Activated CD4-positive, alpha-beta T cell treated with anti-CD3 and anti-CD28 coated beads for 24 hours (primary cell): Measurements from ENCODE around the gene GFI1.
"Not testable (repeated sequence)": the region's sequence is repeated elsewhere in the genome, so short reads cannot be mapped to it uniquely, and the experiment has no call there.

Source experiments
- DNase-seq, 2 donors: peaks; one replicate each; pipeline ENCODE4 v3.0.0-alpha.2; 2020; ENCODE audit warnings: low read depth in 2 of 2

GFI1 gene

GRCh38 chr1:92465256-92465647 lies 21.5 kb downstream of the GFI1 start:
- no peak for DNase-seq

DNA sequence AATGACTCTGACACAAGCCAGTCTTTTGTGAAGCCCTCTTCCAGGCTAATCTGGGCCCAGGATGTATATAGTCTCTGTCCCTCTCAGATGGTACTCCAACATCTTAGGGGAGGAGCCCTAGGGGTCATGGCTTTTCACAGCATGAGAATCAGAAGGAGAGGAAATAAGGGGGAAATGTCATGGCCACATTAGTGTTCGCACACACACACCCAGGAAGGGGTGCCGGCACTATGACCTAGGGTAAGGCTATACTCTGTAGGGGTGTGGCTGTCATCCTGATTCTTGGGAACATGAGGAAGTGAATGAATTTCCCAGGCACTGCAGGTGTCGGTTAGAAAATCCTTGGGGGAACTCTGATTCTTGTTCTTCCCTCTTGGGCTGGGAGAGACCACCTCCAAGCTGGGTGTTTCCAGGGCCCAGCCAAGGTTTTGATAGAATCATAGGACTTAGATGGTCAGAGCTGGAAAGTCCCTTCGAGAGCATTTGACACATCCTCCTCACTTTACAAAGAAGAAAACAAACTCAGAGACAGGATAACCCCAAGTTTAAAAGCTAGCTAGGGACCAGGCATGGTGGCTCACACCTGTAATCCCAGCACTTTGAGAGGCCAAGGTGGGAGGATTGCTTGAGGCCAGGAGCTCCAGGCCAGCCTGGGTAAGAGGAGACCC lies 22.0 kb downstream of the GFI1 start:
- DNase-seq: no peak

GRCh38 chr1:92461364-92462097 lies 25.2 kb downstream of the GFI1 start:
- DNase-seq: no peak

GRCh38 chr1:92459871-92460320 lies 26.8 kb downstream of the GFI1 start:
- no peak for DNase-seq

GRCh38 chr1:92458146-92458545 lies 28.6 kb downstream of the GFI1 start:
- DNase-seq: no peak

- DNase-seq: no peak
These were observed 38.7 kb downstream of the GFI1 start for GRCh38 chr1:92447976-92448375.

DNA sequence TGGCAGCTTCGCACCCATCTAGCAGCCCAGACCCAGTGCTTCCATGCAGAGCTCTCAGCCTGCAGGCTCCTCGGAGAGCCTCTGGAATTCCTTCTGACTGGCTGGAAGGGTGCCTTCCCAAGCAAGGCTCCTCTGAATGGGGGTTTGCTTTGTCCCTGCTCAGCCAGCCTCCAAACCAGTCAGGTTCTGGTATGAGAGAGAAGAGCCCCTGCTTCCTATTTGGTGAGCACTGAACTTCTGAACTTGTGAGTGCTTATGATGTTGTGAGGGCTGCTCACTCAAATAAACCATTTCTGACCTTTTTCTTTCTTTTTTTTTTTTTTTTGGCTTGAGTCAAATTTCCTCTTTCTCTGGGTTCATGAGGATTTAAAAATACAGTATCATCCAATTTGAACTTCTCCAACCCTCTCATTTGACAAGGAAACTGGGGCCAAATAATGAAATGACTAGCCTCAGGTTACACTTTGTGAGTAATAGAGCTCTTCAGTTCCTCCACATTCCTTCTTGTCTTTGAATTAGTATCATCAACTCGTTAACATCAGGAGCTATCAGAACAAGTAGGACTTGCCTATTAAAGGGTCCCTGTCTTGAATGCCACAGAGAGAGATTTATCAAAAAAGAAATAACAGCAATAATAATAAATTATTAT lies 39.6 kb downstream of the GFI1 start:
- no peak for DNase-seq

DNA sequence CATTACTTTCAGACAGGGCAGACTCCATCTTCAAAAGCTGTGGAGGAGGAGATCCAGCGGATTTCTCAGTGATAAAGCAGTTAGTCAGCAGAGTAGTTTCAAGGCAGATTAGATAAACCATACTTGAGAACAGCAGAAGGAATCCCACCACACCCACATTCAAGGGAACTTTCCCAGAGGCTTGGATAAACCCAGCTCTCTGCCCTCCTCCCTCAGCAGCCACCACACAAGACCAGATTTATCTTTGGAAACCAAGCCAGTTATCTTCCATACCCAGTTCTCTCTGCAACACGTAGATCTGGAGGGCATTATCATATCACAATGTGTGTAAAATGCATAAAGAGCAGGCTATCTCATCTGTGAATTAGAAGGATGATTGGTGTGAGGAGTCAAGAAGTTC lies 40.2 kb downstream of the GFI1 start:
- no peak for DNase-seq

DNA sequence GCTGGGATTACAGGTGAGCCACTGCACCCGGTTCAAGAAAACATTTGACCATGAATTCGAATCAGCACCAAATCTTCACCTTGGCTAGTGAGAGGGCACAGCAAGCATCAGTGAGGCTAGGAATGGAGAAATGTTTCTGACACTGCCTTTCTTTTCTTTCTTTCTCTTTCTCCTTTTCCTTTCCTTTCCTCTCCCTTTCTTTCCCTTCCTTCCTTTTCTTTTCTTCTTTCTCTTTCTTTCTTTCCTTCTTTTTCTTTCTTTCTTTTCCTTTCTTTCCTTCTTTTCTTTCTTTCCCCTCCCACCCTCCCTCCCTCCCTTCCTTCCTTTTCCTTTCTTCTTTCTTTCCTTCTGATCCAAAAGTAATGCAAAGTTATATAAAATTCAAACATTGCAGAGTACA lies 40.9 kb downstream of the GFI1 start:
- no peak for DNase-seq

DNA sequence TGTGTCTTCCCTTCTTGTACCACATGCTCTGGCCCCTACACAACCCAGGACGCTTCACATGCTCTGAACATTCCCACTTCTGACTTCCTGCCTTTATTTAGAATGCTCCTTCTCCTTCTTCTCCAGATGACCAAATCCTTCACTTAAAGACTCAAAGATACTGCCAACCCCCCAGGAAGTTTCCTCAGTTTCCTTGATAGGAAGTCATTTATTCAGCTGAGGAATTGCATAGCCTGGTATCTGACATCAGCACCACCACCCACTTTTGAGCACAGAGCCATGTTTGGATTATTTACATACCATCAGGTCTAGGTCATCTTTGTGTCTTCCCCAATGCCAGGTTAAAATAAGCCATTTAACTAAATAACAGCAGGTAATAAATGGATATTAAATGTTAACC lies 42.4 kb downstream of the GFI1 start:
- no peak for DNase-seq

GRCh38 chr1:92443893-92444292 lies 42.8 kb downstream of the GFI1 start:
- DNase-seq: no peak

DNA sequence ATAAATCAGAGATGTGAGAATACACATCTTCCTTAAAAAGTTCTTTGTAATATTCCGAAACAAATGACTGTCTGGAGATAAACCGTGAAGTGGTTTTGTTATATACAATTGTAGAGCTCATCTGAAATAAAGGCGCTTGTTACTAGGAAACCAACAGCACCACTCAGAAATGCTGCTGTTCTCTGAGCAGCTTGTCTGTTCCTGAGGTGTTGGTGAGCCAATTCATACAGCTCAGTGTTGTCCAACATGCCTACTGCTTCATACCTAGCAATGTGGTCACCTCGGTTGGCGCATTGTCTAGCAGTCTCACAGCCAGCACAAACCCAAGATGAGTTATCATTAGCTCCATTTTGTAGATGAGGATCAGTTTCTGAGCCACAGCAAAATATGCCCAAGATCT lies 44.4 kb downstream of the GFI1 start:
- no peak for DNase-seq

GRCh38 chr1:92441697-92442342 lies 44.9 kb downstream of the GFI1 start:
- no peak for DNase-seq

- DNase-seq: no peak
These were observed 45.4 kb downstream of the GFI1 start for GRCh38 chr1:92441316-92441696.

- DNase-seq: no peak
These were observed 47.4 kb downstream of the GFI1 start for GRCh38 chr1:92439291-92439690.

GRCh38 chr1:92434572-92434971 lies 52.2 kb downstream of the GFI1 start:
- DNase-seq: not testable (repeated sequence)

DNA sequence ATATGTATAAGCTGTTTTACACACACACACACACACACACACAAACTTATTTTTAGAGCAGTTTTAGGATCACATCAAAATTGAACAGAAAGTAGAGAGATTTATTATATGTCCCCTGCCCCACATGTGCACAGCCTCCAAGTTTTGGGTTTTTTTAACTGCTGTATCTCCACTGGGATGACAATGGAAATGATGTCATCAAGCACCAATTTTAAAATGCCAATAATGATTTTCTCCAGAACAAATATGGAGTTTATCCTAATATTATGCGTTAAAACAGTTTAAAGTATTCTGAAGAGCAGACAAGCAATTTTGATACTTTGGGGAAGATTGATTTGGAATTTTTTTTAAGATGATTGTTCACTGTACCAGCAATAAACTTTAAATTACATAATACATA lies 56.7 kb downstream of the GFI1 start:
- no peak for DNase-seq

- DNase-seq: no peak
These were observed 61.1 kb downstream of the GFI1 start for GRCh38 chr1:92425617-92426016.
